Measurements from ENCODE around the gene CNMD.

GRCh38 chr13:52785739-52786138 is 46.1 kb upstream of the CNMD start:
- TF ChIP-seq CTCF (optimal IDR thresholded peaks at IDR 0.05 in 1 of 3, IDR thresholded peaks at IDR 0.05 in 1 of 3, conservative IDR thresholded peaks at IDR 0.05 in 1 of 3; ENCODE audit: extremely low read depth in 1 of 3, insufficient read depth in 2 of 3, low read length in 3 of 3): no peak
- no peak for TF ChIP-seq EZH2 (IDR thresholded peaks at IDR 0.05; ENCODE audit: low read length)
